Activated CD8-positive, alpha-beta memory T cell treated with anti-CD3 and anti-CD28 coated beads for 36 hours (primary cell): Measurements from ENCODE around the gene JKAMP. TPM values are rescaled to one million over a fixed set of nuclear protein-coding genes. Genes with fewer than 3 reads are reported as not detected.

Experiments used
- CTCF ChIA-PET: fragments of 350-600 bp; sonication (Branson Sonifier 250); formaldehyde crosslinking; loops from one replicate; lab custom pipeline; 2021; ENCODE audit warnings: antibody characterized with exemption; lab: Charles Lee
- POLR2A ChIA-PET: fragments of 350-600 bp; sonication (Branson Sonifier 250); formaldehyde crosslinking; loops from one replicate; lab custom pipeline; 2021; ENCODE audit warnings: antibody characterized with exemption; lab: Charles Lee
- total RNA-seq, 2 experiments: library from RNA; stranded (reverse); gene quantifications; one replicate each; pipeline ENCODE4 v1.2.3, GENCODE V29; 2021

JKAMP gene
- total RNA-seq, 2 experiments from 2014 or later = 27.9 to 28.3 TPM

DNA sequence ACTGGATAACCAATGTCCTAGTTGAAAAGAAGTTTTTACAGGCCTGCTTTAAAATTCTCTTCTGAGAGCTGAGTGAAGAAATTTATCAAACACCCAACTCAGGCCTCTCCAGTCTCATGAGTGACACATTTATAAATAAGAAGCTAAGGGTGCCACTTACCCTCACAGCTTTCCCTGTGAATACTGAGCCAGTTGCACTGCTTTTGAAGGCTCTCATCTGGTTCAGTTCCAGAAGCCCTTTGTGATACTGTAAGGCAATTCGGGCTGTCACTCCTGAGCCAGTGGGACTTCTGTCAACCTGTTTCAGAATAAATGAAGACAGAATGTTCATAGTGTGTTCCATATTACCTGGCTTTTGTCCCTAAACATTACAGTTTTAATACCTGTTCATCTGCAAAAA lies 8.6 kb upstream of the JKAMP start:
- ChIA-PET POLR2A (no interaction called here), CTCF (no interaction called here)

DNA sequence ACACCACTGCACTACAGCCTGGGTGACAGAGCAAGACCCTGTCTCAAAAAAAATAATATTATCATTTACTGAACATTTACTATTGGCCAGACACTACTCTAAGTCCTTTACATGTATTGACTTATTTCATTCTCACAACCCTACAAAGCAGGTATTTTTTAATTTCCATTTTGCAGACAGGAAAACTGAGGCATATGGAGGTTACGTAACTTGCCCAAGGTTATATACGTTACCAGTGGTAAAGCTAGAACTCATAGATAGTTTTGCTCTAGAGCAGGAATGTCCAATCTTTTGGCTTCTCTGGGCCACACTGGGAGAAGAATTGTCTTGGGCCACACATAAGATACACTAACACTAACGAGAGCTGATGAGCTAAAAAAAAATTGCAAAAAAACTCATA lies 5.8 kb upstream of the JKAMP start:
- POLR2A ChIA-PET = no interaction called here

DNA sequence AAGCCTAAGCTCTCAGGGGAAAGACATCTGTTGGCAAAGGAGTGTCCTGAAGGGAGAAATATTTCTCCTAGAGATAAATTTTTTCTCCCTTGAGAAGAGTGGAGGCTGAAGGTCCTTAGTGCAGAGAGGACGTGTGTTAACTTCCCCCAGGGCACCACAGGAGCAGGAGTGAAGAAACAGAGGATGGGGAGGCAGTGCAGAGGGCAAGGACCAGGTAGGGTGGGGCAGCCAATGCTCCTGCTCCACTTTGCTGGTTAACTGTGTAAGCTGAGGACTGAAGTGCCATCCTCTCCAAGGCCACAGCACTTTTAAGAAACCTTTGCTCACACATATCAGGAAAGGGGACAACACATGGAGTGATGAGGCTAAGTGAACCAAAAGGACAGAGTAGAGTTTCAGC lies 4.2 kb upstream of the JKAMP start:
- POLR2A ChIA-PET = no interaction called here
- CTCF ChIA-PET = no interaction called here

More for the DNA sequence above, 5.8 kb upstream of the JKAMP start:
- CTCF ChIA-PET = no interaction called here

DNA sequence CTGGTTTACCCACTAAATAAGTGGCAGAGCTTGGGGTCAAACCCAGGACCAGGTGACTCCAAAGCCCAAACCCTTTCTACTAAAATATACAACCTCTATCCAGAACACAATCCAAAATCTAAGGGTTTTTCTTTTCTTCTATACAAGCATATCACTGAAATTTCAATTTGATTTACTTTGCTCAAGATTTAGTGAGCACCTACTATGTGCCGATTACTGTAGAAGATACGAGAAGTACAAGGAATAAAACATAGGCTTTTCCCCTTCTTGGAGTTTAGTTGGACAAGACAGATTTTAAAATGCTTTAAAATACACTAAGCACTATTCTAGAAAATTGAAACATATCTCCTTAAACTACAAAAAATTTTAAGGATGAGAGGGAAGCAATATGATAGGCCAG lies 2.9 kb upstream of the JKAMP start:
- CTCF ChIA-PET = no interaction called here
- POLR2A ChIA-PET = no interaction called here

DNA sequence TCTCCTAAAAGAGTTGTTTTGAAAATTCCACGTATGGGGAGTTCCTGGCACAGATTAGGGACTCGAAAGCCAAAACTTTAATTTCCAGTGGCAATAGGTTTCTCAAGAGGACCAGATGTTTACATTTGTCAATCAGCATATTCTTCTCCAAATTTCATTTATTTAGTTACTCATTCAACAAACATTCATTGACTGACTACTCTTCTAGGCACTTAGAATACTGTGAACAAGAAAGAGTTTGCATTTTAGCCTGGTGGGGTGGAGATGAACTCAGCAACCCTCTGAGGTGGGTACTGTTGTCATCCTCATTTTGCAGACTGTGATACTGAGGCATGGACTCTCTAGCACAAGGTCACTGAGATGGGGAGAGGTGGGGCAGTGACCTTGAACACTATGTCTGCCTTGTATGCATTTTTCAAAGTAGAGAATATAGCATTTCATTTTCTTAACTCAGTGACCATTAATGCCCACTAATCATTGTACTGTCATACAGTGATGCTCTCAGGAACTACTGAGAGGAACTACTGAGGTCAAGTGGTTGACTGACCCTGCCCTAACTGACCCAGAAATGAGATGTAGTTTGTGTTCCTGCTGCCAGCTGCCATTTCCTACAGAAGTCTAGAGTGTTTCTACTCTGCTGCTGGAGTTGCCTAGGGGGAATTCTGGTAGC lies 2.3 kb upstream of the JKAMP start:
- CTCF ChIA-PET = interaction anchor here (0.9 to 2.0 kb wide), 2 partner anchors 17 to 95 kb away, joined by 4 to 7 read pairs; partner anchors contain the start of genes CCDC175 and GPR135
- POLR2A ChIA-PET = no interaction called here

DNA sequence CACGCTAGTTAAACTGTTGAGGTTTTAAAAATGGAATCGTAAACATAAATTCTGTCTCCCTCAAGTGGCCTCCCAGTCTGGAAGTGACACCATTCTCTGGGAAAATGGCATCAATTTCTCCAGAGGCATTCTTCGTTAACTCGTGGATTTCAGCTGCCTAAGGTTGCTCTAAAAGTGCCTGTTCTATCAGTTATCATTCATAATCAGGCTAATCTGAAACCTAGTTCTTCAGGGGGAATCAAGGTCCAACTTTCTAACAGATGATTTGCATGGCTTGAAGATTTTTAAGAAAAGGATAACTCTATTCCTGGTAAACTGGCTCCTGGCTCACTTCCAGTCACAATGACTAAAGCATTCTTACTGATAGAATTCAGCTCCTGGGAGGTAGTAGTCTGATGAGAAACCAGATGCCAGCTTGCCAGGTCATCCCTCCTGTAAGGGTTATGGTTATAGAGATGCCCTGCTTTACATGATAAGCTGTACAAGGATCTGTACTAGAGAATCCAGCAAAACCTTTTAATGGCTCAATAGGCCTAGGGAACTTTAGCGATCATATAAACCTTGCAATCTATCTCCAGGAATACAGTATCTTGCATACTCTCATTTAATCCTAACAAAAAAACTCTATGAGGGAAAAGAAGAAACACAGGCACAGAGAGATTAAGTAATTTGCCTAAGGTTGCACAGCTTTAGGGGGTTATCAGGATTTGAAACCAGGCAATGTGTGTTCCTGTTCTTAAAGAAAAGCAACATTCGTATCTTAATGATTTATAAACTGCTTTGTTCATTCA lies 1.6 kb upstream of the JKAMP start:
- ChIA-PET POLR2A (interaction anchor here (2.3 kb wide), 1 partner anchor 18 kb away, joined by 20 read pairs; the partner anchor contains the start of gene GPR135), CTCF (interaction anchor here (0.9 to 2.0 kb wide), 3 partner anchors 18 to 94 kb away, joined by 4 to 7 read pairs (median 6); partner anchors contain the start of genes CCDC175 and GPR135)

DNA sequence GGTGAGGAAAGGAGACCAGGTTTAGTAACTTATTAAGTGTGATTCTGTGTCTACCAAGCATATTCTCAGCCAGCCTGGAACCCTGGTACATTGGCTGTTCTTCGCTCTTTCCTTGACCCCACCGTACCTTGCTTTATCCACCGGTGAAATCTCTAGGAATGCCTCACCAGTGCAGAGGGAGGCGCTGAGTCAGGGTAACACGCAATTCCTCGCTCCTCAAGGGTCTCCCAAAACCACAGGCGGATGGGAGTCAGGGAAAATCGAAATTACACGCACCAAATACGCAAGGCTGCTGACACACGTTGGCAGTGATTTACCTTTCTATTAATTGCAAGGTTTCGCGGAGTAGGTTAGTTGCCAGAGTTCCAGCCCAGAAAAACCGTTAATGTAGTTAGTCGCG lies 954 bp upstream of the JKAMP start:
- POLR2A ChIA-PET = interaction anchor here (1.5 to 2.3 kb wide), 3 partner anchors 13 to 294 kb away, joined by 3 to 20 read pairs (median 7); partner anchors contain the start of genes DAAM1 and GPR135
- CTCF ChIA-PET = interaction anchor here (0.9 to 2.0 kb wide), 3 partner anchors 18 to 93 kb away, joined by 3 to 7 read pairs (median 6); partner anchors contain the start of genes CCDC175 and GPR135

DNA sequence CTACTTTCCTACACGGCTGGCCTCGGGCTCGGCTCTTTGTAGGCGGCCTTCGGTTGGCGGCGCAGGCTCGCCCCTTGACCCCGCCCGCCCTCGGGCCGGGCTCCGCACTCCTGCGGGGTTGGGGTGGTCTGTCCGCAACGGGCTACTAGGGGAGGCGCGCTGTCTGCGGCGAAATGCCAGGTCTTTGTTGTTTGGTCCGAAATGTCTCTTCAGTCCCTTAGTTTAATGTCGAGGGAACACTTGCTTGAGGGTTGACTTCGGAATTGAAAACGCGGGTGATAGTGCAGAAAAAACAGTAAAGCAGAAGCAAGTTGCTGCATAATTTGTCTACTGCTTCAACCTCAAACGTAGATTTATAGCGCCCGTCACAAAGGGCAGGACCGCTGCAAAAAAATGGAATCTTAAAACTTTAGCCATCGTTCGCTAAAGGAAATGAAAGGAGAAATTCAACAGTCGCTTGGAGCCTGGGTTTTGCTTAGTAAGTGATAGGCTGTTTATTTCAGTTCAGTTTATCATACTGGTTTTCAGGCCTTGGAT lies 390 bp downstream of the JKAMP start:
- CTCF ChIA-PET = interaction anchor here (1.5 kb wide), 1 partner anchor 22 kb away, joined by 6 read pairs; no protein-coding TSS in a partner anchor
- POLR2A ChIA-PET = interaction anchor here (0.7 to 2.3 kb wide), 4 partner anchors 12 to 764 kb away, joined by 3 to 20 read pairs (median 5); partner anchors contain the start of genes DAAM1, GPR135 and PPM1A

DNA sequence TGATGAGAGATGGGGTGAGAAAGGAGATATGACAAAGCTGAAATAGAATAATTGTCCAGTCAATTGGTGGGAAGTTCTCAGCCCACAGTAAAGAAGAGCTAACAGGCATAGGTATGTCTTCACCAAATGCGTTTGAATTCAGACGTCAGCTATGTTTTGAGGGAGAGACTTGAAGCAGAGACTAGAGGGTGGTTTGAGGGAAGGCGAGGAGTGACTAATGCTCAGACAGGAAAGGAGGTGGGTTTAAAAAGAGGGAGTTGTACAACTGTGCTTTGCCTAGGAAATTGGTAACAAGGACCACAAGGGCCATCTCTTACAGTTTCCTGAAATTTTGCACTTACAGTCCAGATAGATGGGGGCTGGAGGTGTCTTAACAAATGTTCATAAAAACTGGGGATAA lies 6.4 kb downstream of the JKAMP start:
- ChIA-PET POLR2A (no interaction called here), CTCF (no interaction called here)

DNA sequence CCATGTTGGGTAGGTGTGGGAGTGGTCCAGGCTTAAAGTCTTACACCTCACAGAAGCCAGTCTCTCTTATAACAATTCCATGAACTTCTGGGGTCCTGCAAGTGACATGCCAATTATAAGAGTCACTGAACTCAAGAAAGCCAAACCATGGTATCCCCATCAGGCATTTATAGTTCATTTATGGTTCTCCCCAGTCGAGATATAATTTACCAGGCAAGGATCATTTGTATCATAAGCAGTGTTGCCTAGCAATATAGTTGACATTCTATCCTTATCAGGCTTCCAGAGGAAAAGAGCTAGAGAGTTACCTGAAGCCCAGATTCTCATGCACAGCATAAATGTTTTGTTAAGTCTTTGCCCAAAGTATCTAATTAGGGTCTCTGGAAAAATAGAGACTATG lies 8.1 kb downstream of the JKAMP start:
- POLR2A ChIA-PET = no interaction called here
- CTCF ChIA-PET = interaction anchor here (0.7 kb wide), 1 partner anchor 1032 kb away, joined by 4 read pairs; no protein-coding TSS in a partner anchor

DNA sequence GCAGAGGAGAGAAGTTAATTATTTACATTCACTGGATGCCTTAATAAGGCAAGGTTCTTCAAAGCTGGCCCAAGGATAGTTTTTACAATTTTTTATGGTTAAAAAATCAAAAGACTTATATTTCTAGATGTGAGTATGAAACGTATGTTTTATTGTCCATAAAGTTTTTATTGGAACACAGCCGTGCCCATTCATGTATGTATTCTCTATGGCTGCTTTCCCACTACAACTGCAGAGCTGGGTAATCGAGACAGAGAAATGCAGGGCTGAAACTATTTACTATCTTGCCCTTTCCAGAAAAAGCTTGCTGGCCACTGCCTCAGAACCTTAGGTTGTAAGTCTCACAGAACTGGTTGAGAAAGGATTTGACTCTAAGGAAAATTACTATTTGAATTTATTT lies 16.4 kb downstream of the JKAMP start:
- POLR2A ChIA-PET = no interaction called here

DNA sequence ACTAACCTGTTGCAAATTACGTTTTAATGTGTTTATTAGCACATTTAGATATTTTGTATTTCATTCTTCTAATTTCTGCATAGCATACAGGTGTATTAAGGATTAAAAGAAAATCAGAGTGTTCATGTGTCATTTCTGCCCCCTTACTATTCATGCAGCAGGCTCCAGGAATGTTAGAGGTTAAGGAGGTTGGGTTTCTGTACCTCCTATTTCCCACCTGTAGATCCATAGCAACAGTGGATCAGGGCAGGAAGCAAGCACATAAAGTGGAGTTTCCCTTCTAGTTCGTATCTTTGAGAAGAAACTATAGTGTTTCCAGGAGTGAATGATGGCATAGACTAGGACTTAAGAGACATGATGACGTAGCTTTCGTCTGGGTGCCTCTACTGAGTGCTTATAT lies 18.9 kb downstream of the JKAMP start:
- POLR2A ChIA-PET = no interaction called here
- CTCF ChIA-PET = interaction anchor here (1.1 kb wide), 1 partner anchor 73 kb away, joined by 5 read pairs; the partner anchor contains the start of gene CCDC175

More for the DNA sequence above, 16.4 kb downstream of the JKAMP start:
- CTCF ChIA-PET = interaction anchor here (1.5 kb wide), 1 partner anchor 76 kb away, joined by 3 read pairs; the partner anchor contains the start of gene CCDC175

DNA sequence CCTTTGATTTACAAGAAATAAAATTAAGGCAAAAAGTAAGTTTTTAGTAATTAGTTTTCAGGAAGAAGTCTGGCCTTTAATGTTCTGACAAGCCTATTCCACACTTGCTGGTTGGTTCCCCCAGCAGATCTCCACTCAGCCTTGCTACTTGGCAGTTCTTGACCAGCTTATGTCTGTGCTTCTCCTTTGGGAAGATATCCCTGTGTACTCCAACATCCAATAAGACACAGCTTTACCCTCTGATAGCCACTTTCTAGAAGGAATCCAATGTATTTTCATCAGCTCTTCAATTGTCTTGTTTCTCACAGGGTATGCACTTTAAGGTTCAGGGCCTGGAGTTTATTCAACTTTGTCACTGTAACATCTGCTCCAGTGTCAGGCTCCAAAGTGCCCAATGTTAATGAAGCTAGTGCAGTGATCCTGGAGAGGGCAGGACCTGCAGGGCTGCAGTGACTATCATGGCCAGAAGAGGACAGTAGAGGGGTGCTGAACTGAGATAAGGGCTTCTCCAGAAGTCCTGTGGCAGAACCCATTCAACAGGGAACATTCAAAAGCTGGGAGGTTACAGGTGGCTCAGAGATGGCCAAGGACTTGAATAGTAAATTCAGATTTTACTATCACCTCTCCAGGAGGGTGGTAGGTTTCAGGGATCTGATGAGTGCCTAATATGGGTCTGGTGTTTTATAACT lies 22.9 kb downstream of the JKAMP start:
- POLR2A ChIA-PET = no interaction called here

DNA sequence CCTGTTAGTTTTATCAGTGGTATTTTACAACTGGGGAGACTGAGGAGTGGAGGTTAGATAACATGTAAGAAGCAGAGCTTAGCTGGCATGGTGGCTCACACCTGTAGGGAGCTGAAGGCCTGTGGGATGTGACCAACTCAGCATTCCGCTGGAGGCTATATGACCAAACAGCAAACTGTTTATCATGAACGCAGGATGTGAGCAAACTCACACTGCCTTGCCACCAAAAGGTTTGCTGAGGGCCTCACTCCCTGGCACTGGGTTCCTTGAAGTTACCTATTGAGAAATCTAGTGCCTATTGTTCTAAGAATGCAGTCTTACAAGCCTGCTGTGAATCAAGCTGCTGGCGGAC lies 23.4 kb downstream of the JKAMP start:
- ChIA-PET CTCF (interaction anchor here (0.6 to 1.0 kb wide), 2 partner anchors 69 to 89 kb away, joined by 3 read pairs; partner anchors contain the start of gene CCDC175), POLR2A (no interaction called here)

More for the DNA sequence above, 22.9 kb downstream of the JKAMP start:
- CTCF ChIA-PET = interaction anchor here (0.6 to 1.6 kb wide), 3 partner anchors 69 to 89 kb away, joined by 3 to 7 read pairs (median 3); partner anchors contain the start of gene CCDC175

DNA sequence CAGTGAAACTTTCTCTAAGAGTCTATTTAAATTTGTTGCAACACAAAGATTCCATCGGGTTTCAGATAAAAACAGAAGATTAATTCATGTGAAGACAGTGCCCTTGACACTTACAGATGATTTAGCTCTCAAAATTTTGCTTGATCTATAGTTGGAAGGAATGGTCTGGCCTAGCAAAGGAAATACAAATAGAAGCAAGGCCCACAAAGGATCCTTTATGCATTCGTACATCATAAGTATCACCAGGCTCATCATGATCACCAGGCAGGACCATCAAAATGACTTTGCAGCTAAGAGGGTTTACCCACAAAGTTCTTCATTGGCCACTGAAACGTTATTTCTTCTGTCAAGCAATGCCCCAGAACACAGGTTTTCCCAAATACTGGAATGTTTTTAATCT lies 24.8 kb downstream of the JKAMP start:
- POLR2A ChIA-PET = no interaction called here

DNA sequence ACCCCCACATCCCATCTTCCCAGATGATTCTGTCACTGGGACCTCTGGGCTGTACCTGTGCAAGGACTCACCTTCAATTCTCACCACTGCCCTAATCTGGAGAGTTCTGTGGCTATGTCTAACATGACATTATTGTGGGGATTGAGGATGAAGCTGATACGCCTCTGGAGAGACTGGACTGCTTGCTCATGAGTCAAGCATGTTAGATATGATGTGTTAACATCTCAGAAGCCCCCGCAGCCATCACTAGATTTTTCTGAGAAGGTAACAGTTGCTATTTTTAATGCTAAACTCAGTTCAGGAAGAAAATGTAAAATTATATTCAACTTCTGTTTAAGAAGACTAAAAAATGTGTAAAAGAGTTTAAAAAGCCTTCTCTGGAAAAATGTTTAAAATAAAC lies 25.7 kb downstream of the JKAMP start:
- POLR2A ChIA-PET = no interaction called here
- CTCF ChIA-PET = no interaction called here

More for the DNA sequence above, 24.8 kb downstream of the JKAMP start:
- CTCF ChIA-PET = no interaction called here

DNA sequence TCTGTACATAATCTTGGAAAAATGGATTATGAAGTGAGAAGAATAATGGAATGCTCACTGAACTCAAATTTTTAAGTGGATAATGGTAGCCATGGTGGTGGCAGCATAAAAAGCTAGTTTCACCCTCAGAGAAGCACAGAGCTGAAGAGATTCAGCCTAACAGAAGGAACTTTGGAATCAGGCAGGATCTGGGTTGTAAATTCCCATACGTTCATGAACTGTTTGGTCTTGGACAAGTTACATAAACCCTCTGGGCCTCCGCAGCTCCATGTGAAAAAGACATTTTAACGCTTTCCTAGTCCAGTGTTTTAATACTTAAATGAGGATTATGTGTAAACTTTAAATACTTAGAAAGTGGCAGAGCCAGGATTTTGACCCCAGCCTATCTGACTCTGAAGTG lies 26.6 kb downstream of the JKAMP start:
- ChIA-PET CTCF (interaction anchor here (1.1 kb wide), 1 partner anchor 66 kb away, joined by 6 read pairs; the partner anchor contains the start of gene CCDC175), POLR2A (no interaction called here)

DNA sequence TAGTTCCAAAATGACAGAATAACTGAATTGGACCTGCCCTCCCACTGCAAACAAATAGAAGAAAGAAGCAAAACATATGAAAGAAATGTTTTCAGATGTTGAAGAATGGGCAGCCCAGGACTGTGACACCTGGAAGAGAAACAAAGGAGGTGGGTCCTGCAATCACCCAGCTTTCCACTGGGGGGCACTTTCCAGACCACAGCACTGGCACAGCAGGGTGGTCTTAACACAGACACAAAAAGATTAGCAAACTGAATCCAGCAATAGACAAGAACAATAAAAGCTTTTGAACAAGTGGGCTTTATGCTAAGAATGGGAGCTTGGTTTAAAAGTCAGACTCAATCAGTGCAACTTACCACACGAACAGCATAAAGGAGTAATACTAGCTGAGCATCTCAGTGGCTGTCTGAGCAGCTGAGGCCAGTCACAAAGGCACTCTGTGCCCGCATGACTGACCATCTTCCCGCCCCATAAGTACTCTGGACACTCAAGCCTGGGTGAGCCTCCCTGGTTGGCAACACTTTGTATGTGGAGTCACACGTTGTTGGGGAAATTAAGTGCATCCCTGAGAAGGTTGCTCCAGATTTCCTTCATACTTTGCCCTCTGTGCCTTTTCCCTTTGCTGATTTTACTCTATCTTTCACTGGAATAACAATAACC lies 27.7 kb downstream of the JKAMP start:
- POLR2A ChIA-PET = no interaction called here

More for the DNA sequence above, 27.7 kb downstream of the JKAMP start:
- CTCF ChIA-PET = no interaction called here
